PC-9 (cell line): ENCODE results near the gene FAM171A1. TPM values are rescaled to one million over a fixed set of nuclear protein-coding genes. Genes with fewer than 3 reads are reported as not detected.
"Not testable (repeated sequence)": the region's sequence is repeated elsewhere in the genome, so short reads cannot be mapped to it uniquely, and the experiment has no call there.

Experiments used
- BruUV-seq: library from RNA; stranded (reverse); fragments of 400-500 nt; replicated peaks from 2 replicates; lab custom pipeline; 2021; lab: Mats Ljungman, UMichigan
- CTCF ChIA-PET: fragments of 300-600 bp; sonication (Branson Sonifier 250); formaldehyde crosslinking; loops from one replicate; lab custom pipeline; 2022; ENCODE audit warnings: antibody characterized with exemption; lab: Charles Lee
- POLR2A ChIA-PET: fragments of 300-600 bp; sonication (Branson Sonifier 250); formaldehyde crosslinking; loops from one replicate; lab custom pipeline; 2022; ENCODE audit warnings: antibody characterized with exemption; ENCODE audit not compliant: unreplicated experiment; lab: Charles Lee
- DNase-seq, 2 experiments: peaks; one replicate each; pipeline versions ENCODE4 v3.0.0 to v3.0.0-alpha.2; 2015 to 2022; ENCODE audit warnings: mixed read lengths in 1 of 2
- H2AFZ ChIP-seq: fragments of 200-600 bp; sonication (generic); 2 replicates; pipeline ENCODE4 v1.8.1; 2017; ENCODE audit warnings: antibody characterized with exemption
- H3F3A ChIP-seq: fragments of 200-600 bp; sonication (generic); 2 replicates; pipeline ENCODE4 v1.8.1; 2017; ENCODE audit warnings: antibody characterized with exemption, mild to moderate bottlenecking, low read depth; ENCODE audit not compliant: insufficient read depth
- H3K27ac ChIP-seq: fragments of 200-600 bp; sonication (generic); 2 replicates; pipeline ENCODE4 v1.6.1; 2016; ENCODE audit warnings: mixed run types
- H3K27me3 ChIP-seq: fragments of 200-600 bp; sonication (generic); 2 replicates; pipeline ENCODE4 v1.6.1; 2016; ENCODE audit warnings: low read depth, mixed run types; ENCODE audit not compliant: insufficient read depth
- H3K36me3 ChIP-seq: fragments of 200-600 bp; sonication (generic); 2 replicates; pipeline ENCODE4 v1.6.1; 2016; ENCODE audit warnings: low read depth, mixed run types
- H3K4me1 ChIP-seq: fragments of 200-600 bp; sonication (generic); replicated peaks from 2 replicates; pipeline ENCODE4 v1.6.1; 2016; ENCODE audit warnings: mixed run types; ENCODE audit not compliant: insufficient read depth
- H3K4me2 ChIP-seq: fragments of 200-600 bp; sonication (generic); 2 replicates; pipeline ENCODE4 v1.6.1; 2017; ENCODE audit warnings: mixed run types
- H3K4me3 ChIP-seq: fragments of 200-600 bp; sonication (generic); 2 replicates; pipeline ENCODE4 v1.6.1; 2016; ENCODE audit warnings: mixed run types
- H3K79me2 ChIP-seq: fragments of 200-600 bp; sonication (generic); 2 replicates; pipeline ENCODE4 v1.6.1; 2017; ENCODE audit warnings: low read depth, mixed run types
- H3K9me2 ChIP-seq: fragments of 200-600 bp; sonication (generic); 2 replicates; pipeline ENCODE4 v1.8.1; 2017; ENCODE audit warnings: mild to moderate bottlenecking; ENCODE audit not compliant: insufficient read depth
- H3K9me3 ChIP-seq: fragments of 200-600 bp; sonication (generic); 2 replicates; pipeline ENCODE4 v1.8.1; 2016; ENCODE audit warnings: low read depth; ENCODE audit not compliant: insufficient read depth
- H4K20me1 ChIP-seq: fragments of 200-600 bp; sonication (generic); 2 replicates; pipeline ENCODE4 v1.8.1; 2017; ENCODE audit not compliant: insufficient read depth
- EZH2 ChIP-seq: fragments of 200-600 bp; sonication (generic); IDR thresholded peaks from 2 replicates; pipeline ENCODE4 v1.8.0; 2017; ENCODE audit warnings: antibody characterized with exemption, low read depth
- intact Hi-C: fragments of 100-400 bp; cut with micrococcal nuclease; formaldehyde crosslinking; loops from one replicate; pipeline ENCODE4 v1.10.0; 2022; ENCODE audit not compliant: unreplicated experiment
- total RNA-seq: library from RNA; stranded (reverse); gene quantifications from 2 replicates; pipeline ENCODE4 v1.2.3, GENCODE V29; 2021
- TF ChIP-seq, protein P1 (sequence below): fragments of 200-600 bp; sonication (generic); conservative IDR thresholded peaks from 2 replicates; pipeline ENCODE4 v1.6.1; 2017; ENCODE audit warnings: mixed run types, antibody characterized with exemption, mild to moderate bottlenecking, moderate library complexity

The FAM171A1 gene
- total RNA-seq, 1 experiment from 2014 or later, result 3.0 TPM

DNA sequence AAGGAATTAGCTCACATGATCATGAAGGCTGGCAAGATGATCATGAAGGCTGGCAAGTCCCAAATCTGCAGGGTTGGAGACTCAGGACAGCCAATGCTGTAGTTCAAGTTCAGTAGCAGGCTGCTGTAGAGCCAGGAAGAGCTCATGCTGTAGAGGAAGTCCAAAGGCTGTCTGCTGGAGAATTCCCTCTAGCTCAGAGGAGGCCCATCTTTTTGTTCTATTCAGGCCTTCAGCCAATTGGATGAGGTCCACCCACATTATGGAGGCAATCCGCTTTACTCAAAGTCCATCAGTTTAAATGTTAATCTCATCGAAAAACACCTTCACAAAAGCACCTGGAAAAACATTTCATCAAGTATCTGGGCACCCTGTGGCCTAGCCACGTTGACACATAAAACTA lies 24.8 kb upstream of the FAM171A1 start:
- CTCF ChIA-PET, result no interaction called here
- DNase-seq, result no peak
- peaks cover 14% of the 10 kb centered on the region; the same call in 1 of the 2 replicates for H3K27me3 ChIP-seq
- POLR2A ChIA-PET, result no interaction called here
- TF ChIP-seq EZH2, result no peak
- no peak overlapping the region for H2AFZ ChIP-seq
- no peaks in the 10 kb centered on the region for H3F3A ChIP-seq
- H3K4me2 ChIP-seq, result no peak overlapping the region
- no peak overlapping the region for H3K27ac ChIP-seq
- no peak overlapping the region for H3K4me3 ChIP-seq
- intact Hi-C loops, result no loop called here
- BruUV-seq, result no TSS peak
- H3K4me1 ChIP-seq, result no peaks in the 10 kb centered on the region
- H4K20me1 ChIP-seq, result no peaks in the 10 kb centered on the region
- H3K79me2 ChIP-seq, result no peaks in the 10 kb centered on the region
- H3K36me3 ChIP-seq, result no peaks in the 10 kb centered on the region
- H3K9me2 ChIP-seq, result no peaks in the 10 kb centered on the region
- H3K9me3 ChIP-seq, result no peaks in the 10 kb centered on the region

DNA sequence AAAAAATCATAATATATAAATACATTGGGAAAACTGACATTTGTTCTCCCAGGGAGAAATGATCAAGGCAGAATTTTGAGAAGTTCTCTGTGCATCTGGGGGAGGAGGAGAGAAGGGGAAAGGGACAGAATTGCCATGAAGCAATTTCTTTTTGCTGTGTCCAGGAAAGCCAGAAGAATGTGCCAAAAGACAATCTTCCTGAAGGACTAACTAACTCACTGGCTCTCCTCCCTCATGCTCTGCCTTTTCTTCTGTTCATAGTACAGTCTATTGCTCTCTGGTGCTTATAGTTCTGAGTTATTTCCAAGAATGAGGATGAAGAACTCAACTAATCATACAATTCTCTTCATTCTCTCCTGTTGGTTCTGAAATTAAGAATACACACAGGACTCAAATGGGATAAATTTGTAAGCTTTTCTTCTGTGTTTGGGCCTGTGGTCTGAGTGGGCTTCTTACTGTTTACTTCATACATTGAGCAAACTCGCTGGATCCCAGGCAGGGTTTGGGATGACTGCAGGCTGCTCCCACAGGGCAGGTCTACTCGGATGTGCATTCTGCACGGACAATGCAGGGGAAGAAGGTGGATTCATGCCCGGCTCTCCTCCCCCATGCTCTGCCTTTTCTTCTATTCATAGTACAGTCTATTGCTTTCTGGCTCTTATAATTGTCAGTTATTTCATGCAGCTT lies 22.2 kb upstream of the FAM171A1 start:
- BruUV-seq, result no TSS peak
- no peak for DNase-seq
- TF ChIP-seq, protein P1, sequence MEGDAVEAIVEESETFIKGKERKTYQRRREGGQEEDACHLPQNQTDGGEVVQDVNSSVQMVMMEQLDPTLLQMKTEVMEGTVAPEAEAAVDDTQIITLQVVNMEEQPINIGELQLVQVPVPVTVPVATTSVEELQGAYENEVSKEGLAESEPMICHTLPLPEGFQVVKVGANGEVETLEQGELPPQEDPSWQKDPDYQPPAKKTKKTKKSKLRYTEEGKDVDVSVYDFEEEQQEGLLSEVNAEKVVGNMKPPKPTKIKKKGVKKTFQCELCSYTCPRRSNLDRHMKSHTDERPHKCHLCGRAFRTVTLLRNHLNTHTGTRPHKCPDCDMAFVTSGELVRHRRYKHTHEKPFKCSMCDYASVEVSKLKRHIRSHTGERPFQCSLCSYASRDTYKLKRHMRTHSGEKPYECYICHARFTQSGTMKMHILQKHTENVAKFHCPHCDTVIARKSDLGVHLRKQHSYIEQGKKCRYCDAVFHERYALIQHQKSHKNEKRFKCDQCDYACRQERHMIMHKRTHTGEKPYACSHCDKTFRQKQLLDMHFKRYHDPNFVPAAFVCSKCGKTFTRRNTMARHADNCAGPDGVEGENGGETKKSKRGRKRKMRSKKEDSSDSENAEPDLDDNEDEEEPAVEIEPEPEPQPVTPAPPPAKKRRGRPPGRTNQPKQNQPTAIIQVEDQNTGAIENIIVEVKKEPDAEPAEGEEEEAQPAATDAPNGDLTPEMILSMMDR, result no peak
- no peak for TF ChIP-seq EZH2
- Histone ChIP-seq H3F3A (no peaks in the 10 kb centered on the region), H2AFZ (no peak overlapping the region), H3K4me2 (no peak overlapping the region), H3K27me3 (peaks cover 23% of the 10 kb centered on the region; the same call in 1 of the 2 replicates), H3K36me3 (no peaks in the 10 kb centered on the region), H3K4me1 (no peaks in the 10 kb centered on the region), H3K79me2 (no peaks in the 10 kb centered on the region), H4K20me1 (no peaks in the 10 kb centered on the region), H3K9me3 (no peaks in the 10 kb centered on the region), H3K4me3 (no peak overlapping the region), H3K9me2 (no peaks in the 10 kb centered on the region), H3K27ac (no peak overlapping the region)
- POLR2A ChIA-PET, result no interaction called here
- CTCF ChIA-PET, result no interaction called here
- intact Hi-C loops, result no loop called here

DNA sequence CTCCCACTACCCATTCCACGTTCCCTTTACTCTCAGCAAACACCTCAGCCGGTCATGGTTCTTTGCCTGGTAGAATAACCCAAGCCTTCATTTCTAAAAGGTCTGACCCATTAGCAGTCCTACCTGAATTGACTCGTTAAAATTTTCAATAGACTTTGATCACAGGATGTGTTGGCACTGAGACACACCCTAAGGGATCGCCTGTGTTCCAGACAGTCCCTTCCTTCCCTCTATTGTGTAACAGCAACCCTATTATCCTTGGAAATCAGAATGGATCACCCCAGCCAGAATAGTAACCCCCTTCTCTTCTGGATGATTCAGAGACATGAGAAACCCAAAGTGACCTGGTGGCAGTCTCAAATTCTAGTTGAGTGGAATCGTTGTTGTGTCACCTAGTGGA lies 20.4 kb upstream of the FAM171A1 start:
- no TSS peak for BruUV-seq
- Histone ChIP-seq H3K27ac (no peak overlapping the region), H3K9me3 (no peaks in the 10 kb centered on the region), H3K4me3 (no peak overlapping the region), H2AFZ (no peak overlapping the region), H3K4me1 (no peaks in the 10 kb centered on the region), H3K9me2 (no peaks in the 10 kb centered on the region), H3F3A (no peaks in the 10 kb centered on the region), H3K27me3 (peaks cover 34% of the 10 kb centered on the region), H4K20me1 (no peaks in the 10 kb centered on the region), H3K4me2 (no peak overlapping the region), H3K79me2 (no peaks in the 10 kb centered on the region), H3K36me3 (no peaks in the 10 kb centered on the region)
- POLR2A ChIA-PET, result no interaction called here
- intact Hi-C loops, result no loop called here
- DNase-seq, result no peak
- TF ChIP-seq EZH2, result no peak
- TF ChIP-seq, protein P1, result no peak
- CTCF ChIA-PET, result no interaction called here

DNA sequence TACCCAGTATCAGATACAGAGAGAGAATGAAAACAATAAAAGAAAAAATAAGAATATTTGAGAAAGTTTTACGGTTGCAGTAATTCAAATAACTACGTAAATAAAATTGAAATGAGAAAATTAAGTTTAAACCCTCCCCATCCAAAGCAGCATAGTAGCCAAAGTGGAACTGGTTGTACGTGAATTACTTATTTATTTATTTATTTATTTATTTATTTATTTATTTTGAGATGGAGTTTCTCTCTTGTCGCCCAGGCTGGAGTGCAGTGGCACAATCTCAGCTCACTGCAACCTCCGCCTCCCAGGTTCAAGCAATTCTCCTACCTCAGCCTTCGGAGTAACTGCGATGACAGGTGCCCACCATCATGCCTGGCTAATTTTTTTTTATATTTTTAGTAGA lies 17.1 kb upstream of the FAM171A1 start:
- H3K4me3 ChIP-seq, H3K36me3 ChIP-seq, intact Hi-C loops, H4K20me1 ChIP-seq, POLR2A ChIA-PET, CTCF ChIA-PET, H2AFZ ChIP-seq, H3F3A ChIP-seq, H3K4me1 ChIP-seq, BruUV-seq, H3K27ac ChIP-seq, H3K9me2 ChIP-seq, H3K9me3 ChIP-seq, DNase-seq, H3K4me2 ChIP-seq, H3K79me2 ChIP-seq: not testable (repeated sequence)
- H3K27me3 ChIP-seq, result peaks cover 50% of the 10 kb centered on the region
